Stromal cell of bone marrow (primary cell): ENCODE data around the gene HIRA.

Experiments used
- DNase-seq: peaks from one replicate; pipeline ENCODE4 v3.0.0-alpha.2; 2012; ENCODE audit warnings: low read depth

The HIRA gene, protein sequence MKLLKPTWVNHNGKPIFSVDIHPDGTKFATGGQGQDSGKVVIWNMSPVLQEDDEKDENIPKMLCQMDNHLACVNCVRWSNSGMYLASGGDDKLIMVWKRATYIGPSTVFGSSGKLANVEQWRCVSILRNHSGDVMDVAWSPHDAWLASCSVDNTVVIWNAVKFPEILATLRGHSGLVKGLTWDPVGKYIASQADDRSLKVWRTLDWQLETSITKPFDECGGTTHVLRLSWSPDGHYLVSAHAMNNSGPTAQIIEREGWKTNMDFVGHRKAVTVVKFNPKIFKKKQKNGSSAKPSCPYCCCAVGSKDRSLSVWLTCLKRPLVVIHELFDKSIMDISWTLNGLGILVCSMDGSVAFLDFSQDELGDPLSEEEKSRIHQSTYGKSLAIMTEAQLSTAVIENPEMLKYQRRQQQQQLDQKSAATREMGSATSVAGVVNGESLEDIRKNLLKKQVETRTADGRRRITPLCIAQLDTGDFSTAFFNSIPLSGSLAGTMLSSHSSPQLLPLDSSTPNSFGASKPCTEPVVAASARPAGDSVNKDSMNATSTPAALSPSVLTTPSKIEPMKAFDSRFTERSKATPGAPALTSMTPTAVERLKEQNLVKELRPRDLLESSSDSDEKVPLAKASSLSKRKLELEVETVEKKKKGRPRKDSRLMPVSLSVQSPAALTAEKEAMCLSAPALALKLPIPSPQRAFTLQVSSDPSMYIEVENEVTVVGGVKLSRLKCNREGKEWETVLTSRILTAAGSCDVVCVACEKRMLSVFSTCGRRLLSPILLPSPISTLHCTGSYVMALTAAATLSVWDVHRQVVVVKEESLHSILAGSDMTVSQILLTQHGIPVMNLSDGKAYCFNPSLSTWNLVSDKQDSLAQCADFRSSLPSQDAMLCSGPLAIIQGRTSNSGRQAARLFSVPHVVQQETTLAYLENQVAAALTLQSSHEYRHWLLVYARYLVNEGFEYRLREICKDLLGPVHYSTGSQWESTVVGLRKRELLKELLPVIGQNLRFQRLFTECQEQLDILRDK

GRCh38 chr22:19431649-19432132 lies at the start of gene HIRA:
HIRA (minus strand) TSS chr22:19431733; CDS start chr22:19431476, 257 bp downstream.
- peak; percentile 48 for DNase-seq

- DNase-seq, result no peak
These were observed 49.3 kb upstream of the HIRA start for GRCh38 chr22:19480789-19481188.

GRCh38 chr22:19480173-19480568 lies 48.6 kb upstream of the HIRA start:
- DNase-seq, result no peak

DNA sequence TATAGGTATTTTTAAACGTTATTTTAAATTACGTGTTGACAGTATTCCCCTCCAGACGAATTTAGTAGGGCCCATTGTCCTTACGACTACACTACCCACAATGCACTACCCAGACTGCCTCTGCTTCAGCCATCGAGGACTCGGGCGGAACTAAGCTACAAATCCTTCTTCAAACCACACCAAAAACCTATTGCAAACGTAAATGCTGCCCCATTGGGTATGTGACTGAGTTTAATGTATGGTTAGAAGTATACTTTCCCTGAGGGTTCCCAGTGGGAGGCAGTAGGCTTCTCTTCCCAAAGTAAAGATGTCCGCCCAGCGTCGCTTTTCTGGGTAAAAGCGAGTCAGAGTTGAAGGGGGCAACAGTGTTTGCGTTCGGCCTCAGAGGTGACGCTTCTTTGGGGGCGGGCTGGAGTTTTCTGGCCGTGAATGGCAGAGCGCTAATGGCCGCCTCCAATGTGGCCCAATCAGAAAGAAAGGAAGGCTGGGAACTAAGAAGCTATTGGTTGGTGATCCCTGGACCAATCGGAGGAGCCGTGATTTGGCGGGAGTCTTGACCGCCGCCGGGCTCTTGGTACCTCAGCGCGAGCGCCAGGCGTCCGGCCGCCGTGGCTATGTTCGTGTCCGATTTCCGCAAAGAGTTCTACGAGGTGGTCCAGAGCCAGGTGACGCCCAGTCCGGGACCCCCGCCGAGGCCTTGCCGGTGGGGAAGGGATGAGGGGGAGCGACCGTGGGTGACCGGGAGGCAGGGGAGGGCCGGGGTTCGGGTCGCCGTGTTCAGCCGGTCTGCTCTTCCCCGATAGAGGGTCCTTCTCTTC lies 48.0 kb upstream of the HIRA start, which contains the start of gene CDC45:
Gene CDC45 (plus strand): TSS at position 566 of the 818 bp plus-strand sequence. CDS start 49 bp downstream, at position 615.
- peak; percentile 99 for DNase-seq

- peak; percentile 50 for DNase-seq
These were observed 47.4 kb upstream of the HIRA start, which contains the start of gene UFD1 for GRCh38 chr22:19478901-19479354. UFD1 (minus strand) TSS chr22:19479193; CDS start chr22:19479085, 108 bp downstream.

DNA sequence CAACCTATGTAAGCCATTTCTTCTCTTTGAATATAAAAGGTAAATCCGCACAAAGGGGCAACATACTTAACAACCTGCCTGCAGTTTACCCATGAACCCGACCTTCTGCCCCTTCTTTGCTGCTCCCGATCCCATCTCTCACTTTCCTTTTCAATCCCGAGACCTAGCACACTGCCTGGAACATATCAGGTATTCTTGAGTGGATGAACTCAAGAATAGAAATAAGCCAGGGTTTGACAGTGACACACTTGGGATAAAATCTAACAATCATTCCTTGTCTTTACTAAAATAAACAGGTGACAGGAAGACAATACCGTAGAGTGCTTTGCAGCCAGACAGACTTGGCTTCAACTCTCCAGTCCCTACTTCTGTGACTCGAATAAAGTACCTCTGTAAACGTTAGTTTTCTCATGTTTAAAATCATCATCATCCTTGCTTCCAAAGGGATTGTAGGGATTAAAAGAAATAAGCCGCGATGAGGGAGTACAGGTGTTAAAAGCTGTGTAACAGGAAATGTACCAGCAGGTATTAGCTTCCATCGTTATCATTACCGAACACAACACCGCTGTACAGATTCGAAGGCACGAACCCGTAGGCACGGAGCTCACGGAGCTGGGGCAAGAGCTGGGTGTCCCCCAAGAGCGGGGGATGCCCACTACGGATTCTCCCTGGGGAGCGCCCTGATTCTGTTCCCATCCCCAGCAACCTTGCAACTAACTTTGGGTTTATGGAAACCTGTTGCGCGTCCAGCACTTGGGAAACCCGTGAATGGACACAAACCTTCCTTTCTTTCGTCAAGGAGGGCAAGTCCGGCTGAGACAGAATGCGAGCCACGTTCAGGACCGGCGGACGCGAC lies 46.7 kb upstream of the HIRA start:
- no peak for DNase-seq

GRCh38 chr22:19477321-19478044 lies 46.0 kb upstream of the HIRA start:
- DNase-seq, result no peak

GRCh38 chr22:19476023-19476422 lies 44.5 kb upstream of the HIRA start:
- DNase-seq, result no peak

GRCh38 chr22:19473578-19473977 lies 42.0 kb upstream of the HIRA start:
- DNase-seq, result no peak

GRCh38 chr22:19472233-19472632 lies 40.7 kb upstream of the HIRA start:
- no peak for DNase-seq

DNA sequence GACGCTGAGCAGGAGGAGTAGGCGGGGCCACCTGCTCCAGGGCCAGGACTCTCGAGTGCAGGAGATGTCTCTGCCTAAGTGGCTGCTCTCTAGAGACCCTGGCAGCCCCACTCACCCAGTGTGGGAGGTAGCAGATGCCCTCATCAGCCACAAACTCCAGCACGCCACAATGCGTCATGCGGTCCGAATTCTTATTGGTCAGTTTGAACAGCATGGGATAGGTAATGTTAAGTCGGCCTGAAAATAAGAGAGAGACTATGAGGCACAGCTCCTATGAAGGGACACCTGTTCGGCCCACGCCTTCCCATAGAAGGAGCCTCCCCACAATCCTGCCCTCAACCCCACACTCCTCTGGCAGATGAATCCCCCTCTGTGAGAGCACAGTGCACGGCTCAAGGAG lies 40.0 kb upstream of the HIRA start:
- no peak for DNase-seq

DNA sequence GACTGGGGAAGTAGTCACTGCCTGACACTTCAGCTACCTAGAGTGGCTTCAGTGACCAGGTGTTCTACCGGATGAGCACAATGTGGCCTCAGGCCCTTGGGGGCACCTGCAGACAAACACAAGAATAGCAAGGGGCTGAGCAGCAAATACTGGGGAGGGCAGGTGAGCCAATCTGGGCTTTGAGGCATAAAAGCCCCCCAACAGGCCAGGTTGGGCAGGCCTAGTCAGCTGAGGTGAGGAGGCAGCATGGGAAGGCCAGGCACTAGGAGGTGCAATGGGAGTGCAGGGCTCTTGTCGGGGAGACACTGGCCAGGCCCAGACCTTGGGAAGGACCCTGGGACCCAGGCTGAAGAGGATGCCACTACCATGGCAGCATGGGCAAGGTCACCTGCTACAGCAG lies 38.5 kb upstream of the HIRA start:
- DNase-seq, result no peak

- no peak for DNase-seq
These were observed 37.9 kb upstream of the HIRA start for GRCh38 chr22:19469421-19469820.

DNA sequence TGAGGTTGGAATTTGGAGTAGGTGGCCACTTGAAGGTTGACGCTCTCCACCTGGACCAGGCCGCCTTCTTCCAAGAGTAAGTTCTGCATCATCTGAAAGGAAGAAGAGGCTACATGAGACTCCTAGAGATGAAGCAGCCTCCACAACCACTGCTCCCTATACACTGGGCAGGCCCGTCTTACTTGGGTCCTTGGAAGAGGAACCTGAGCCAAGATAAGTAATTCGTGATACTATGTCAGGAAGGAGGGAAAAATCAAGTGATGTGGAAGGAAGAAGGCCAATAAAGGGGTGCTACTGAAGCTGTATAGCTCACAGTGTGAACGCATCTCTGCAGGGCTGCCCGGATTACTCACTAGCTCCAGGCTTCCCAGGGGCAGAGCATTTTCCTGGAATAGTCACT lies 36.4 kb upstream of the HIRA start:
- DNase-seq, result no peak

- DNase-seq, result no peak
These were observed 35.6 kb upstream of the HIRA start for GRCh38 chr22:19466848-19467752.

DNA sequence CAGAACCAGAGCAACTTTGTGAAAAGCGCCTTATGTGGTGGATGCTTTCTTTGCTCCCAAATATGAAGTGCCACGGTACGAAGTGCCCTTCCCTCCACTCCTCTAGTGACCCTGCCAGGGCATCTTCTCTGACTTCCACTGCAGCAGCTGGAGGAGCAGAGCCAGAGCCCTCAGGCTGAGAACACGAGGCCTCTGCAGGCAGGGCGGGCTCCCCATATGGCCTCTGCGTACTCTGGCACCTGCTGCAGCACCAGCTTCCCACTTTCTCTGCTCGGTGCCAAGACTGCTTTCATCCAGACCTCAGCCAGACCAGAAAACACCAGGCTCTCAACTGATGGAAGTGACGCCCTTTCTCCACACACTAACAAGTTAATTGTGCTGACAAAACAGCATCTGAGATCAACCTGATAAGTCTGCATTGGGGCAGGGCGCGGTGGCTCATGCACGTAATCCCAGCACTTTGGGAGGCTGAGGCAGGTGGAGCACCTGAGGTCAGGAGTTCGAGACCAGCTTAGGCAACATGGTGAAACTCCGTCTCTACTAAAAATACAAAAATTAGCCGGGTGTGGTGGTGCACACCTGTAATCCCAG lies 34.7 kb upstream of the HIRA start:
- no peak for DNase-seq

DNA sequence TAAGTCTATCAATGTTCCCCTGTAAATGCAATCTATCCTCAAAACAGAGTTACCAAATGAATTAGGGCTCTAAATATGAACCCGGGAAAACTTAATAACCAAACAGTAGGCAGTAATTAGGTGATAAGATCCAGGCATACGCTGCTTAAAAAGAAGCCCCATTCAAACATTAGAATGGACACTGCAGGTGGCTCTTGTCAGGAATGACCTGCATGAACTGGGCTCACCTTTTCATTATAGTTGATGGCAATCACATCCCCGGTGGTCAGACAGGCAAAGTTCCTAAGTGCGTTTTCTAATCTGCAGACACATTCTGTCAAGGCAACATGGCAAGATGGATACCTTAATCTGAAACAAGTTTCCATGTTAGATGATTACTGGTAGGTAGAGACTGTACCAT lies 33.4 kb upstream of the HIRA start:
- DNase-seq, result no peak

DNA sequence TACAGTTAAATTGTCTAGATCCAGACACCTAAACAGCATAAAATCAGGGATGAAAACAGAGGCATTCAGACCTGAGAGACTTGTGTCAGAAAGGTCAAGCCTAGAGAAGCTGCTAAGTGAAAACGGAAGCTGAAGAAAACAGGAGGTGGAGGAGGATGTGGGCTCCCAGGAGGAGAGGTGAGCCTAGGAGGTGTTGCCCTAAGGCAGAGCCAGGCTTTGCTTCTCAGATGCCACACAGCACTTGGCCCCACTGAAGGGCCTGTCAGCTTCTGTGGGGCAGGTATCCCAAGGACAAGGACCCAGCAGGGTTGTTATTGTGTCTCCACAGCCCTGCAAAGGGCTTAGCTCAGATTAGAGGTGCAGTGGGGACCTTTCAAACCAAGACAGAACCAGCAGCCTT lies 33.0 kb upstream of the HIRA start:
- no peak for DNase-seq
